Lung microvascular endothelial cell (primary cell): ENCODE data around the gene TMEM178B. TPM values are rescaled to one million over a fixed set of nuclear protein-coding genes. Genes with fewer than 3 reads are reported as not detected.
A peak's percentile ranks its signal among the peaks of the same experiment; 100 is the strongest.
"Not testable (repeated sequence)": the region's sequence is repeated elsewhere in the genome, so short reads cannot be mapped to it uniquely, and the experiment has no call there.

Experiments used
- DNase-seq, 2 donors: peaks; one replicate each; pipeline versions ENCODE4 v3.0.0 to v3.0.0-alpha.2; 2010; ENCODE audit warnings: low read depth in 2 of 2
- total RNA-seq: library from RNA; depleted of rRNA; stranded (reverse); fragments of >200 nt; gene quantifications from 2 replicates; pipeline ENCODE4 v1.2.1, GENCODE V29; 2014

TMEM178B gene
- total RNA-seq, 1 donor from 2014 or later: under 0.01 TPM

GRCh38 chr7:141302617-141303016, 228.8 kb downstream of the TMEM178B start:
- no peak for DNase-seq

DNA sequence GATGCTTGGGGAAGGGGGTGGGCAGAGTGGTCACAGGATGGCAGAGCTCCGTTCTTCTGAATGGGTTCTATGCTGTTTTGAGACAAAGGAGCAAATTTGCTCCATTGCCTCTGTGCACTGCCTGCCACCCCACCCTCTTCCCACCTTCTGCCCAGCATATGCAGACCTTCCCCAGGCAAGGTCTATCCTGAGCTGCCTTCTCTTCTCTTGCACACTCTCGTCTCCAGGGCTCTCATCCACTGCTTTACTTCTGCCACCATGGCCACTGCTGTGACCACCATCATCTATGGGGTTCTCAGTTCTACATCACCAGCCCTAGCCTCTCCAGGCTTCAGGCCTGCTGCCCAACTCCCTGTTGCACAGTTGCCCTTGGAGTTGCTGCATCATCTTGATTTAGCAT, 230.4 kb downstream of the TMEM178B start:
- DNase-seq: no peak

- no peak for DNase-seq
Observed at GRCh38 chr7:141306081-141306480, 232.2 kb downstream of the TMEM178B start.

GRCh38 chr7:141312395-141312794, 238.5 kb downstream of the TMEM178B start:
- DNase-seq: no peak

- DNase-seq: no peak
Observed at GRCh38 chr7:141312828-141313521, 239.1 kb downstream of the TMEM178B start.

- no peak for DNase-seq
Observed at GRCh38 chr7:141313896-141314295, 240.0 kb downstream of the TMEM178B start.

DNA sequence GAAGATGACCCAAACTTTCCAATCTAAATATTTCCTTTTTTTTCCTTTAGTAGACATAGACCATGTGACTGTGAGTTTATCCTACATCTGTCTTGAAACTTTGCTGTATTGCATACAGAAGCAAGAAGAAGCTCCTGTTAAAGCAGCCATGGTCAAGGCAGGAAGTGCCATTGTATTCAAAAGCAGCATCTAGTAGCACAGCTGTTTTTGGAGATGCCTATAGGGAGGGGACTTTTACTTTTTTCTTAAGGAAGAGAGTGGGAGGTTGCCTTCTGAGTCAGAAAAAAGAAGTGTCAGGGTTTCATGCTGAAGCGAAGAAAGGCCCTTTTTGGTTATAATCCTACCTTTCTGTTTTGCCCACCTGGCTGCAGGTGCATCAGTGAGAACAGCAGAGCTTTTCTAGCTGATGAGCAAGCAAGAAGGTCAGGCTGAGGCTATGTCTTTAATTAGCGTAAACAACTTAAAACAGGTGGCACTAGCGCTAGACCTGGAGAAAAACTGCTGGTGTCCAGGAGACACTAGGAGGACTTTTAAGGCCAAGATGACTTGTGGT, 243.2 kb downstream of the TMEM178B start:
- no peak for DNase-seq

GRCh38 chr7:141320287-141320686, 246.4 kb downstream of the TMEM178B start:
- no peak for DNase-seq

DNA sequence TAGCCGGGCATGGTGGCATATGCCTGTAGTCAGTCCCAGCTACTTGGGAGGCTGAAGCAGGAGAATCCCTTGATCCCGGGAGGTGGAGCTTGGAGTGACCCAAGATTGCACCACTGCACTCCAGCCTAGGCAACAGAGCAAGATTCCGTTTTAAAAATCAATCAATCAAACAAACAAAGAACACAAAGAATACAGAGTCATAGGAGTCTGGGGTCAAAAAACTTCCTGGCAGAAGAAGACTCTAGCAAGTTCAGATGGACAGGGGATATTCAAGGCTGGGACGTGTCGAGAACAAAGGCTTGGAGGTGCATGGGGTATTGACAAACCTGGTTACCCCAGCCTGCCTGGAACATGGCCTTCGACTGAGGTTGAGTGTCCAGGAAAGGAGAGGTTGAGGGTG, 248.5 kb downstream of the TMEM178B start:
- DNase-seq: no peak

DNA sequence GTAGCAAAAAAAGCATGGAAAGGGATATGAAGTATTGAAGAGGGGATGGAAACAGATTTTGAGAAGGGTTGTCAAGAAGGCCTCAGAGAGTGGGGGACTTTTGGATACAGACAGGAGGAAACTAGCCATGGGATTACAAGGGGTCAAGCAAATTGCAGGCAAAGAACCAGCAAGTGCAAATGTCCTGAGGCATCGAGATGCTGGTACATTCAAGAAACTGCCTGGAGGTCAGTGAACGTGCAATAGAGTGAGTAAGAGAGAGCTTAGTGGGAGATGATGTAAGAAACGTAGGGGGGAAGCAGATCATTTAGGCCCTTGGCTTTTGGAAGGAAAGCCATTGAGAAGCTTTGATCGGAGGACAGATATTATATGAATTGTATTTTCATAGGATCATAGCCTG, 250.0 kb downstream of the TMEM178B start:
- DNase-seq: no peak

GRCh38 chr7:141324870-141325269, 251.0 kb downstream of the TMEM178B start:
- DNase-seq: no peak

GRCh38 chr7:141325275-141325674, 251.4 kb downstream of the TMEM178B start:
- no peak for DNase-seq

GRCh38 chr7:141328290-141328689, 254.4 kb downstream of the TMEM178B start:
- DNase-seq: no peak

- DNase-seq: not testable (repeated sequence)
Observed at GRCh38 chr7:141330285-141330684, 256.4 kb downstream of the TMEM178B start.

DNA sequence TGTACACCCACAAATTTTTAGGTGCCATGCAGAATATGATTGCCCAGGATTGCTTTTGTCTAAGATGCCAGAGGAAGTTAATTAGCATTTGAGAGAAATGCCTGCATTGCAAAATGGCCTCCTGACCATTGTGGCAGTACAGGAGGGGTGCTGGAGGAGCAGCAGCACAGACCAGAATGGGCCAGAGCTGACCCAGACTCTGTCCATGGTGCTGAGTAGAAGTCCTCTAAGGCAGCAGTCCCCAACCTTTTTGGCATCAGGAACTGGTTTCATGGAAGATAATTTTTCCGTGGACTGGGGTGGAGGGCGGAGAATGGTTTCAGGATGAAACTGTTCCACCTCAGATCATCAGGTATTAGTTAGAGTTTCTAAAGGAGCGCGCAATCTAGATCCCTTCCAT, 259.6 kb downstream of the TMEM178B start:
- peak; percentile 14 to 19 for DNase-seq

DNA sequence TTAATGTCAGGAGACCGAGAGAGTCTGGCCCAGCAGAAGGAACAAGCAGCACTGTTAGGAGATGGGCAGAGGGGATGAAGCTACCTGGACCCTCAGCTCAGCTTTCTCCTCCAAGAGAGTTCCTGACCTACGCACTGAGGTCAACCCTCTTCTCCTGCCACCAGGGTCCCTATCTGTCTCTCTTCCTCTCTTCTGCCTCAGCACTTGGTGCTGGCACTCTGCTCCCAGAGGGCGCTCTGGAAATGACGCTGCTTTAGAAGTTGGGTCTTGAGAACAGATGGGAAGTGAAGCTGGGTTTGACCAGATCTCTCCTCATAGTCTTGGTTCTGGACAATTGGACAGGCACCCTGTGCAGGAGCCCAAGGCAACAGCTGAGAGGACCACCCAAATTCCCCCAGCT, 261.3 kb downstream of the TMEM178B start:
- no peak for DNase-seq

DNA sequence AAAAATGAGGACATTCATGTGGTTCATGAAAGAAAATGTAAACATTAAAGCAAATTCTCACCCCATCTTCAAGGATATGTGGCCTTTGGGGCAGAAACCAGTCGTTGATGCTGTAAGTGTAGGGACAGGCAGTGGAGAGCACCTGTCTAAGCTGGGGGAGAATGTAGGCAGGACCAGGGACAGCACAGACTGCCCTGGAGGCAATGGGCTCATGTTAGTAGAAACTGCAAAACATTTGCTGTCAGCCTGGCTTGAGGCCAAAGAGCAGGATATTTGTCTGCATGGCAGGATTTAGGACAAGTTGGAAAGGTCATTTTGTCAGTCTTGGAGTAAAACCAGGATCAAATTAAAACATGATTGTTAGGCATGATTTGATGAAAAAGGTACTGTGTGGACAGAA, 265.7 kb downstream of the TMEM178B start:
- DNase-seq: peak in 1 of 2 donors; percentile 11

DNA sequence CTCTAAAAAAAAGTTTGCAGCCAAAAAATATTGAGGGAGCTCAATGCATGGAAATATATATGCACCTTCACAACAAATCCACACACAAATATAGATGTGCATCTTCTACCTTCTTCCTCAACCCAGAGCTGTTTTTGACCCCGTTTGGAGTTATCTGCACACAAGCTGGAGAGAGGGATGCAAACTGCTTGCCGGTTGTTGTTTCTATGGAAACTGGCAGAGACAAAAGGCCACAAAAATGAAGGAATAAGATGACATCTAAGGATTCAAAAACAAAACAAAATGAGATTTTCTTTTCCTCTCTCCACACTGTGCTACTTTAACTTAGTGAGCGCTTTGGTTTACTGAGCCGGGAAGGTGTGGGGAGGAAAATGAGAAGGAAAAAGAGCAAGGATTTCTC, 267.1 kb downstream of the TMEM178B start:
- no peak for DNase-seq

GRCh38 chr7:141342621-141343408, 269.0 kb downstream of the TMEM178B start:
- DNase-seq: peak in 1 of 2 donors; percentile 1

GRCh38 chr7:141344153-141344935, 270.5 kb downstream of the TMEM178B start:
- DNase-seq: no peak

- no peak for DNase-seq
Observed at GRCh38 chr7:141348728-141349127, 274.9 kb downstream of the TMEM178B start.

GRCh38 chr7:141349338-141349737, 275.5 kb downstream of the TMEM178B start:
- DNase-seq: no peak
